Glutamatergic neuron (in vitro differentiated cells): ENCODE measurements around the gene CORO2A. TPM values are rescaled to one million over a fixed set of nuclear protein-coding genes. Genes with fewer than 3 reads are reported as not detected.
A peak's percentile ranks its signal among the peaks of the same experiment; 100 is the strongest.

Source experiments
- DNase-seq: peaks from one replicate; pipeline ENCODE4 v3.0.0; 2022
- H3K27ac Mint-ChIP-seq: one replicate; pipeline ENCODE4 v1.8.0; 2020; ENCODE audit warnings: mild to moderate bottlenecking, mixed read lengths, inconsistent platforms; ENCODE audit not compliant: unreplicated experiment
- H3K27me3 Mint-ChIP-seq: one replicate; pipeline ENCODE4 v1.8.0; 2020; ENCODE audit warnings: mild to moderate bottlenecking, moderate library complexity, mixed read lengths, inconsistent platforms; ENCODE audit not compliant: unreplicated experiment
- H3K36me3 Mint-ChIP-seq: one replicate; pipeline ENCODE4 v1.8.0; 2020; ENCODE audit warnings: mild to moderate bottlenecking, mixed read lengths, inconsistent platforms; ENCODE audit not compliant: unreplicated experiment
- H3K4me1 Mint-ChIP-seq: one replicate; pipeline ENCODE4 v1.8.0; 2020; ENCODE audit warnings: mild to moderate bottlenecking, low read depth, mixed read lengths, inconsistent platforms; ENCODE audit not compliant: unreplicated experiment
- H3K4me3 Mint-ChIP-seq: one replicate; pipeline ENCODE4 v1.8.0; 2020; ENCODE audit warnings: mild to moderate bottlenecking, mixed read lengths, inconsistent platforms; ENCODE audit not compliant: unreplicated experiment
- H3K9me3 Mint-ChIP-seq: one replicate; pipeline ENCODE4 v1.8.0; 2020; ENCODE audit warnings: mild to moderate bottlenecking, moderate library complexity, mixed read lengths, inconsistent platforms; ENCODE audit not compliant: unreplicated experiment
- CTCF ChIP-seq: fragments of 200-600 bp; sonication (generic); IDR thresholded peaks from one replicate; pipeline ENCODE4 v1.5.0; 2021; ENCODE audit not compliant: partially characterized antibody, unreplicated experiment
- total RNA-seq: library from RNA; stranded (reverse); fragmentation: NEBNext Ultra II Directional; extraction: Animal tissue kit (Norgen Biotek cat#: 25700); gene quantifications from one replicate; pipeline ENCODE4 v1.2.1, GENCODE V29; 2021; ENCODE audit not compliant: unreplicated experiment

CORO2A gene
- total RNA-seq, 1 donor from 2014 or later: 23.9 TPM

GRCh38 chr9:98180996-98181395, 11.4 kb downstream of the CORO2A start:
- Mint-ChIP-seq H3K27ac (no peak overlapping the region), H3K9me3 (peaks cover 6% of the 10 kb centered on the region), H3K4me3 (no peak overlapping the region), H3K36me3 (no peaks in the 10 kb centered on the region), H3K27me3 (peaks cover 4% of the 10 kb centered on the region), H3K4me1 (peaks cover 24% of the 10 kb centered on the region)
- DNase-seq: no peak
- TF ChIP-seq CTCF: no peak

GRCh38 chr9:98178874-98179850, 13.3 kb downstream of the CORO2A start:
- H3K4me1 Mint-ChIP-seq: peaks cover 21% of the 10 kb centered on the region

GRCh38 chr9:98176391-98177259, 15.8 kb downstream of the CORO2A start:
- DNase-seq: peak; percentile 1
- Mint-ChIP-seq H3K27ac (no peak overlapping the region), H3K27me3 (peaks cover 4% of the 10 kb centered on the region), H3K9me3 (peaks cover 3% of the 10 kb centered on the region), H3K4me1 (peaks cover 28% of the 10 kb centered on the region), H3K36me3 (no peaks in the 10 kb centered on the region), H3K4me3 (no peak overlapping the region)
- TF ChIP-seq CTCF: no peak

More at GRCh38 chr9:98178874-98179850, 13.3 kb downstream of the CORO2A start:
- no peak for DNase-seq
- no peak for TF ChIP-seq CTCF
- Mint-ChIP-seq H3K4me3 (no peak overlapping the region), H3K9me3 (peaks cover 6% of the 10 kb centered on the region), H3K27ac (no peak overlapping the region), H3K36me3 (no peaks in the 10 kb centered on the region), H3K27me3 (peaks cover 4% of the 10 kb centered on the region)

GRCh38 chr9:98175762-98176161, 16.7 kb downstream of the CORO2A start:
- DNase-seq: no peak
- H3K9me3 Mint-ChIP-seq: peaks cover 3% of the 10 kb centered on the region
- H3K36me3 Mint-ChIP-seq: no peaks in the 10 kb centered on the region
- peaks cover 37% of the 10 kb centered on the region for H3K4me1 Mint-ChIP-seq
- peaks cover 4% of the 10 kb centered on the region for H3K27me3 Mint-ChIP-seq
- no peak overlapping the region for H3K27ac Mint-ChIP-seq
- H3K4me3 Mint-ChIP-seq: no peak overlapping the region
- TF ChIP-seq CTCF: no peak
